Neural cell (in vitro differentiated cells): ENCODE data around the gene EML6.

ENCODE experiments used
- CTCF ChIP-seq: fragments of 450-650 bp; IDR thresholded peaks from 2 replicates; pipeline ENCODE4 v1.5.1; 2014; ENCODE audit warnings: antibody characterized with exemption, mild to moderate bottlenecking, moderate library complexity; ENCODE audit not compliant: poor library complexity, severe bottlenecking
- EP300 ChIP-seq: fragments of 450-650 bp; conservative IDR thresholded peaks from 2 replicates; pipeline ENCODE4 v1.6.1; 2014; ENCODE audit warnings: antibody characterized with exemption, mild to moderate bottlenecking, moderate library complexity; ENCODE audit not compliant: poor library complexity, severe bottlenecking
- EZH2 ChIP-seq: fragments of 200-600, 300-800 bp; shearing (Covaris generic), sonication (generic); IDR thresholded peaks from 2 replicates; pipeline ENCODE4 v1.6.1; 2014; ENCODE audit warnings: antibody characterized with exemption, low read length, borderline replicate concordance, mild to moderate bottlenecking; ENCODE audit not compliant: insufficient read depth, poor library complexity, severe bottlenecking
- MXI1 ChIP-seq: fragments of 450-650 bp; conservative IDR thresholded peaks from 2 replicates; pipeline ENCODE4 v1.6.1; 2014; ENCODE audit warnings: antibody characterized with exemption, mild to moderate bottlenecking; ENCODE audit not compliant: poor library complexity, severe bottlenecking
- POLR2AphosphoS5 ChIP-seq: IDR thresholded peaks from 2 replicates; pipeline ENCODE4 v1.6.1; 2012
- RAD21 ChIP-seq: fragments of 450-650 bp; conservative IDR thresholded peaks from 2 replicates; pipeline ENCODE4 v1.6.1; 2014; ENCODE audit warnings: antibody characterized with exemption, mild to moderate bottlenecking, moderate library complexity
- REST ChIP-seq: IDR thresholded peaks from 2 replicates; pipeline ENCODE4 v1.6.1; 2012; ENCODE audit warnings: borderline replicate concordance
- SMC3 ChIP-seq: fragments of 450-650 bp; conservative IDR thresholded peaks from 2 replicates; pipeline ENCODE4 v1.6.1; 2014; ENCODE audit warnings: antibody characterized with exemption, mild to moderate bottlenecking, moderate library complexity; ENCODE audit not compliant: poor library complexity
- TAF1 ChIP-seq: IDR thresholded peaks from 2 replicates; pipeline ENCODE4 v1.6.1; 2012; ENCODE audit warnings: low read depth

GRCh38 chr2:54710216-54710615 lies 13.2 kb upstream of the EML6 start:
- TF ChIP-seq RAD21 (no peak), EP300 (no peak), CTCF (no peak), POLR2AphosphoS5 (no peak), EZH2 (no peak), REST (no peak), TAF1 (no peak), MXI1 (no peak), SMC3 (no peak)
